Measurements from ENCODE around the gene IBSP. TPM values are rescaled to one million over a fixed set of nuclear protein-coding genes. Genes with fewer than 3 reads are reported as not detected.

Gene IBSP
- total RNA-seq, 1 experiment from 2014 or later: not detected

DNA sequence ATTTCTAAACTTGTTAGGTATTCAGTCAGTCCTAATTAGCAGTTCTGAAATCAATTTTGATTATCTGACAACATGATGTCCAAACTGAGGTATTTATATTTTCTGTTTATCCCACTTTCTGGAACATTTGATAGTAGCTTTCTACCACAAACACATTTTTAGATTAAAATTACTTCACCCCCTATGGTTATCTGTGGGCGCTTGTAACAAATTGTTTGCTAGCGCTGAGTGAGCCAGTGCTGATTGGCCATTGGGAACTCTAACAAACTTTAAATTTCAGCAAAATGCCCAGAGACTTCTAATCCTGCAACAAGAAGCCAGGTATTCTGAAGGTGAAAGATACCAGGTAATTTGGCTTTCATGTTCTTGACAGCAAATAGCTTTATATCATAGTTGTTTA lies 33.3 kb downstream of the IBSP start, which contains the start of gene MEPE:
Gene MEPE (plus strand): TSS at position 301 of the 400 bp plus-strand sequence. CDS start 1,746 bp downstream, outside the sequence.
- POLR2A ChIA-PET: no interaction called here
- BruUV-seq (replicated peaks): no TSS peak
- intact Hi-C loops (cut with micrococcal nuclease; ENCODE audit: unreplicated experiment): no loop called here
- Mint-ChIP-seq H3K27ac (ENCODE audit: unreplicated experiment) (no peak within 1 kb of the TSS), H3K4me1 (ENCODE audit: low read depth, unreplicated experiment) (no peaks in the 10 kb centered on the region), H3K27me3 (ENCODE audit: insufficient read depth, unreplicated experiment) (peaks cover 17% of the 10 kb centered on the region), H3K4me3 (ENCODE audit: unreplicated experiment) (no peak within 1 kb of the TSS), H3K9me3 (ENCODE audit: unreplicated experiment) (no peaks in the 10 kb centered on the region), H3K36me3 (ENCODE audit: insufficient read depth, unreplicated experiment) (no peaks in the 10 kb centered on the region)
- Histone ChIP-seq H3K4me3 (ENCODE audit: low read depth, low read length) (no peak within 1 kb of the TSS), H3K9me3 (no peaks in the 10 kb centered on the region), H3K4me1 (no peaks in the 10 kb centered on the region), H3K27me3 (replicated peaks; ENCODE audit: control insufficient read depth, insufficient read depth, low read length) (no peaks in the 10 kb centered on the region), H3K36me3 (ENCODE audit: control insufficient read depth, insufficient read depth, low read length) (no peaks in the 10 kb centered on the region)
- CTCF ChIA-PET: no interaction called here
- TF ChIP-seq, protein P1, sequence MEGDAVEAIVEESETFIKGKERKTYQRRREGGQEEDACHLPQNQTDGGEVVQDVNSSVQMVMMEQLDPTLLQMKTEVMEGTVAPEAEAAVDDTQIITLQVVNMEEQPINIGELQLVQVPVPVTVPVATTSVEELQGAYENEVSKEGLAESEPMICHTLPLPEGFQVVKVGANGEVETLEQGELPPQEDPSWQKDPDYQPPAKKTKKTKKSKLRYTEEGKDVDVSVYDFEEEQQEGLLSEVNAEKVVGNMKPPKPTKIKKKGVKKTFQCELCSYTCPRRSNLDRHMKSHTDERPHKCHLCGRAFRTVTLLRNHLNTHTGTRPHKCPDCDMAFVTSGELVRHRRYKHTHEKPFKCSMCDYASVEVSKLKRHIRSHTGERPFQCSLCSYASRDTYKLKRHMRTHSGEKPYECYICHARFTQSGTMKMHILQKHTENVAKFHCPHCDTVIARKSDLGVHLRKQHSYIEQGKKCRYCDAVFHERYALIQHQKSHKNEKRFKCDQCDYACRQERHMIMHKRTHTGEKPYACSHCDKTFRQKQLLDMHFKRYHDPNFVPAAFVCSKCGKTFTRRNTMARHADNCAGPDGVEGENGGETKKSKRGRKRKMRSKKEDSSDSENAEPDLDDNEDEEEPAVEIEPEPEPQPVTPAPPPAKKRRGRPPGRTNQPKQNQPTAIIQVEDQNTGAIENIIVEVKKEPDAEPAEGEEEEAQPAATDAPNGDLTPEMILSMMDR (IDR thresholded peaks at IDR 0.05; ENCODE audit: insufficient read depth in 1 of 2, low read depth in 1 of 2, low read length in 1 of 2, severe bottlenecking in 1 of 2, unreplicated experiment in 1 of 2): no peak
- DNase-seq: no peak

DNA sequence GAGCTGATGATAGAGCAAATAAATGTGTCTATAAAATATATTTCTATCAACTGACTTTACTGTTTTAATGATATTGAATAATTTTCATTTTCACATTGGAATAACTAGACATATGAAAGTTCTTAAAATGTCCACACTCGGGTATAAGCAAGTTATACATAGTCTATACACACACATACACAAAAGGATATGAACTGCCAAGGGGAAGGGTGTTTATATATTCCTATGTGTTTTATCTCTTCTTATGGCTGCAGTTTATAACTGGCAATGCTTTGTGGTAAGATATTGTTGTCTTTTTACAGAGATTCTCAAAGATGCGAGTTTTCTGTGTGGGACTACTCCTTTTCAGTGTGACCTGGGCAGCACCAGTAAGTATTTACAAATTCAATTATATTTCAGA lies 35.0 kb downstream of the IBSP start:
- TF ChIP-seq, protein P1 (IDR thresholded peaks at IDR 0.05; ENCODE audit: insufficient read depth in 1 of 2, low read depth in 1 of 2, low read length in 1 of 2, severe bottlenecking in 1 of 2, unreplicated experiment in 1 of 2): no peak
- Histone ChIP-seq H3K4me1 (no peaks in the 10 kb centered on the region), H3K4me3 (ENCODE audit: low read depth, low read length) (no peak overlapping the region), H3K27me3 (replicated peaks; ENCODE audit: control insufficient read depth, insufficient read depth, low read length) (no peaks in the 10 kb centered on the region), H3K9me3 (no peaks in the 10 kb centered on the region), H3K36me3 (ENCODE audit: control insufficient read depth, insufficient read depth, low read length) (no peaks in the 10 kb centered on the region)
- CTCF ChIA-PET: no interaction called here
- no peak overlapping the region for H3K27ac Mint-ChIP-seq (ENCODE audit: unreplicated experiment)
- H3K4me1 Mint-ChIP-seq (ENCODE audit: low read depth, unreplicated experiment): no peaks in the 10 kb centered on the region
- POLR2A ChIA-PET: no interaction called here
- BruUV-seq (replicated peaks): no TSS peak
- H3K4me3 Mint-ChIP-seq (ENCODE audit: unreplicated experiment): no peak overlapping the region
- peaks cover 19% of the 10 kb centered on the region for H3K27me3 Mint-ChIP-seq (ENCODE audit: insufficient read depth, unreplicated experiment)
- DNase-seq: no peak
- no peaks in the 10 kb centered on the region for H3K36me3 Mint-ChIP-seq (ENCODE audit: insufficient read depth, unreplicated experiment)
- no peaks in the 10 kb centered on the region for H3K9me3 Mint-ChIP-seq (ENCODE audit: unreplicated experiment)
- intact Hi-C loops (cut with micrococcal nuclease; ENCODE audit: unreplicated experiment): no loop called here

DNA sequence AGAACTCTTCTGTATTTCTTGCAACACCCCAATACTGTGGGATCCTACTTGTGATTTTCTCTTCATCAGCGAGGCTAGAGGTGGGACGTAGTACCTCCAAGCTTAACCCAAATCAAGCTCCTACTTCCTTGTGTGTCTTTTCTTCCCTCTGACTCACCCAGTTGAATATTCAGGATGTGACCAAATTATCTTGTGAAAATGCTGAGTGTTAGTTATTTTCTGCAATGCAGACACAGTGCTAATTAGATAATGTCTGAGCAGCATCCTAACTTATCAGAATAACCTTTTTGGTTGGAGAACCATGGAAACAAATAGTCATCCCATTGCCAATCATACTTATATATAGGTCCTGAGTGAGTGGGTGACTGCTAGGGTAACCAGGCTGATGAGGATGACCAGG lies 35.8 kb downstream of the IBSP start:
- no peaks in the 10 kb centered on the region for H3K36me3 ChIP-seq (ENCODE audit: control insufficient read depth, insufficient read depth, low read length)
- Mint-ChIP-seq H3K9me3 (ENCODE audit: unreplicated experiment) (no peaks in the 10 kb centered on the region), H3K27ac (ENCODE audit: unreplicated experiment) (no peak overlapping the region), H3K36me3 (ENCODE audit: insufficient read depth, unreplicated experiment) (no peaks in the 10 kb centered on the region), H3K27me3 (ENCODE audit: insufficient read depth, unreplicated experiment) (peaks cover 18% of the 10 kb centered on the region), H3K4me1 (ENCODE audit: low read depth, unreplicated experiment) (no peaks in the 10 kb centered on the region), H3K4me3 (ENCODE audit: unreplicated experiment) (no peak overlapping the region)
- no peak overlapping the region for H3K4me3 ChIP-seq (ENCODE audit: low read depth, low read length)
- no peaks in the 10 kb centered on the region for H3K9me3 ChIP-seq
- no peaks in the 10 kb centered on the region for H3K4me1 ChIP-seq
- ChIA-PET POLR2A (no interaction called here), CTCF (no interaction called here)
- no TSS peak for BruUV-seq (replicated peaks)
- TF ChIP-seq, protein P1 (IDR thresholded peaks at IDR 0.05; ENCODE audit: insufficient read depth in 1 of 2, low read depth in 1 of 2, low read length in 1 of 2, severe bottlenecking in 1 of 2, unreplicated experiment in 1 of 2): no peak
- no peak for DNase-seq
- H3K27me3 ChIP-seq (replicated peaks; ENCODE audit: control insufficient read depth, insufficient read depth, low read length): no peaks in the 10 kb centered on the region
- intact Hi-C loops (cut with micrococcal nuclease; ENCODE audit: unreplicated experiment): no loop called here

Data from Caco-2 (cell line).